MCF 10A (cell line): ENCODE data around the gene GBGT1. TPM values are rescaled to one million over a fixed set of nuclear protein-coding genes. Genes with fewer than 3 reads are reported as not detected.
"Not testable (repeated sequence)": the region's sequence is repeated elsewhere in the genome, so short reads cannot be mapped to it uniquely, and the experiment has no call there.

ENCODE experiments used
- BruUV-seq: library from RNA; stranded (reverse); fragments of 400-500 nt; replicated peaks from 2 replicates; lab custom pipeline; 2021; lab: Mats Ljungman, UMichigan
- CTCF ChIA-PET: fragments of 300-600 bp; sonication (Branson Sonifier 250); formaldehyde crosslinking; extraction: SDS; loops from one replicate; lab custom pipeline; 2021; ENCODE audit warnings: antibody characterized with exemption, inconsistent platforms; lab: Yijun Ruan, JAX
- POLR2A ChIA-PET: fragments of 300-600, 350-650 bp; sonication (Branson Sonifier 250); formaldehyde crosslinking; extraction: SDS; loops from one replicate; lab custom pipeline; 2020; ENCODE audit warnings: antibody characterized with exemption, inconsistent platforms; lab: Yijun Ruan, JAX
- DNase-seq: peaks from one replicate; pipeline ENCODE4 v3.0.0-alpha.2; 2018; ENCODE audit not compliant: unreplicated experiment
- H3K27ac Mint-ChIP-seq: one replicate; pipeline ENCODE4 v1.8.0; 2022; ENCODE audit warnings: mild to moderate bottlenecking, low read depth, mixed read lengths; ENCODE audit not compliant: unreplicated experiment
- H3K27me3 Mint-ChIP-seq: one replicate; pipeline ENCODE4 v1.8.0; 2022; ENCODE audit warnings: mixed read lengths; ENCODE audit not compliant: insufficient read depth, unreplicated experiment
- H3K36me3 Mint-ChIP-seq: one replicate; pipeline ENCODE4 v1.8.0; 2022; ENCODE audit warnings: mild to moderate bottlenecking, moderate library complexity, mixed read lengths; ENCODE audit not compliant: insufficient read depth, unreplicated experiment
- H3K4me1 Mint-ChIP-seq: one replicate; pipeline ENCODE4 v1.8.0; 2022; ENCODE audit warnings: mixed read lengths; ENCODE audit not compliant: insufficient read depth, unreplicated experiment
- H3K4me3 Mint-ChIP-seq: one replicate; pipeline ENCODE4 v1.8.0; 2022; ENCODE audit warnings: mild to moderate bottlenecking, moderate library complexity, mixed read lengths; ENCODE audit not compliant: unreplicated experiment
- H3K9me3 Mint-ChIP-seq: one replicate; pipeline ENCODE4 v1.8.0; 2022; ENCODE audit warnings: mixed read lengths; ENCODE audit not compliant: unreplicated experiment
- CTCF ChIP-seq: fragments of 200-600 bp; IDR thresholded peaks from one replicate; pipeline ENCODE4 v1.8.0; 2022; ENCODE audit warnings: antibody characterized with exemption, mild to moderate bottlenecking; ENCODE audit not compliant: unreplicated experiment
- intact Hi-C: fragments of 100-400 bp; cut with micrococcal nuclease; formaldehyde crosslinking; loops from 2 replicates; pipeline ENCODE4 v1.14.1; 2022
- total RNA-seq: library from RNA; stranded (reverse); gene quantifications from 2 replicates; pipeline ENCODE4 v1.2.3, GENCODE V29; 2022

GBGT1 gene
- total RNA-seq, 1 experiment from 2014 or later: not detected

GRCh38 chr9:133207540-133208170 lies 43.9 kb upstream of the GBGT1 start:
- CTCF ChIA-PET: interaction anchor here (1.0 to 1.1 kb wide), 3 partner anchors 10 to 122 kb away, joined by 3 read pairs; no protein-coding TSS in a partner anchor
- no peak for TF ChIP-seq CTCF
- no peak for DNase-seq
- intact Hi-C loops: no loop called here
- H3K36me3 Mint-ChIP-seq: peaks cover 6% of the 10 kb centered on the region
- no peak overlapping the region for H3K27ac Mint-ChIP-seq
- peaks cover 16% of the 10 kb centered on the region for H3K27me3 Mint-ChIP-seq
- H3K4me1 Mint-ChIP-seq: no peaks in the 10 kb centered on the region
- H3K4me3 Mint-ChIP-seq: no peak overlapping the region
- POLR2A ChIA-PET: interaction anchor here (0.7 kb wide), 2 partner anchors 45 to 85 kb away, joined by 3 to 4 read pairs; no protein-coding TSS in a partner anchor
- no peaks in the 10 kb centered on the region for H3K9me3 Mint-ChIP-seq
- no TSS peak for BruUV-seq

DNA sequence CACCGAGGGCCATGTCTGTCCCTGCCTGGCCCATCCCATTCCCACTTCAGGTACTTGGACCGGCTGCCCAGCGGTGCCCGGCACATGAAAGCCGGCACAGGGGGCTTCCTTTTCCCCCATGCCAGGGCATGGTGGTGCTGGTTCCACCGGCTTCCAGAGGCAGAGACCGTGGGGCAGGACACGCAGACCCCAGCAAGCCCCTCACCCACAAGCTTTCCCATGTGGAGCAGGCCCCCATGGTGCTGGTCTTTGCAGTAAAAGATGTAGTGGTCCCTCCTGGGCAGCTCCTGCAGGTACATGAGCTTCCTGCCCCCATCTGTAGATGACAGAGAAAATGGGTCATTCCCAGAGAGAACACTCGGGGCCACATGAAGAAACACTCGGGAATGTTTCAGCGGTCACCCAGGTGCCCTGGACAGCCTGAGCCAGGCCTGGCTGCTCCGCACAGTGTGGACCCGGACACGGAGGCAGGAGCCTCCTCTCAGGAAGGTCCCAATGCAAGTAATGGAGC lies 43.4 kb upstream of the GBGT1 start:
- BruUV-seq: no TSS peak
- TF ChIP-seq CTCF: no peak
- Mint-ChIP-seq H3K36me3 (peaks cover 6% of the 10 kb centered on the region), H3K27ac (no peak overlapping the region), H3K27me3 (peaks cover 15% of the 10 kb centered on the region), H3K4me1 (no peaks in the 10 kb centered on the region), H3K9me3 (no peaks in the 10 kb centered on the region), H3K4me3 (no peak overlapping the region)
- POLR2A ChIA-PET: no interaction called here
- intact Hi-C loops: no loop called here
- CTCF ChIA-PET: interaction anchor here (1.0 to 1.1 kb wide), 2 partner anchors 9 to 26 kb away, joined by 3 read pairs; no protein-coding TSS in a partner anchor
- DNase-seq: no peak

DNA sequence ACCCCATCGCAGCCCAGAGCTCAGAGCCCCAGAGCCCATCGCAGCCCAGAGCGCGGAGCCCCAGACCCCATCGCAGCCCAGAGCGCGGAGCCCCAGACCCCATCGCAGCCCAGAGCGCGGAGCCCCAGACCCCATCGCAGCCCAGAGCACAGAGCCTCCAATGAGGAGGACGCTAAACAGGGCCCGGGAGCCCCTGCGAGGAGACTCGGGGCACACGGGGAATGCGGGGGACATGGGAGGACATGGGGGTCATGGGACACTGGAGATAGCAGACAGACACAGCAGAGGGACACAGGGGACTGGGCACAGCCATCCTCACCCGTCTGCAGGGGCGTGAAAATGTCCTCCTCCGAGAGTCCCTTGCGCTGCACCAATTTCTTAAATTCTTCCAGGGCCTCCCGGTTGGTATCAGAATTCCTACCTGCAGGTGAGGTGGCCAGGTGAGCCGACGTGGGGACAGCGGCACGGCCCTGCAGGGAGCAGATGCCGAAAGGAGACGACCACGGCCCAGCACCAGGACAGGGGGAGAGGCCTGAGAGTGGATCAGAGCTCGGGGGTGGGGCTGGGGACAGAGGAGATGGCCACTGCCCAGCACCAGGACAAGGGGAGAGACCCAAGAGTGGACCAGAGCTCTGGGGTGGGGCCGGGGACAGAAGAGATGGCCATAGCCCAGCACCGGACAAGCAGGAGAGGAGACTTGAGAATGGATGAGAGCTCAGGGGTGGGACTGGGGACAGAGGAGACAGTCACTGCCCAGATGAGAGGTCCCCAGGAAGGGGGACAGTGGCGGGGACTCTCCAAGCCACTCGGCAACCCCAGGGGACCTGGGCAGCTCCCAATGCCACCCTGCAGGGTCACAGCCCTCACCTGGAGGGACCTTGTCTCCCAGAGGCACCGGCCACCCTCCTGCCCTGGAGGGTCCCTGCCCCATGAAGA lies 42.5 kb upstream of the GBGT1 start:
- no TSS peak for BruUV-seq
- peaks cover 6% of the 10 kb centered on the region for H3K36me3 Mint-ChIP-seq
- POLR2A ChIA-PET: no interaction called here
- H3K27me3 Mint-ChIP-seq: peaks cover 15% of the 10 kb centered on the region
- no peaks in the 10 kb centered on the region for H3K4me1 Mint-ChIP-seq
- DNase-seq: no peak
- no peak overlapping the region for H3K27ac Mint-ChIP-seq
- H3K9me3 Mint-ChIP-seq: no peaks in the 10 kb centered on the region
- intact Hi-C loops: no loop called here
- CTCF ChIA-PET: interaction anchor here (1.0 kb wide), 1 partner anchor 26 kb away, joined by 3 read pairs; no protein-coding TSS in a partner anchor
- TF ChIP-seq CTCF: no peak
- H3K4me3 Mint-ChIP-seq: no peak overlapping the region

GRCh38 chr9:133205481-133205887 lies 41.8 kb upstream of the GBGT1 start:
- H3K4me1 Mint-ChIP-seq, CTCF ChIA-PET, BruUV-seq, H3K27ac Mint-ChIP-seq, H3K9me3 Mint-ChIP-seq, H3K4me3 Mint-ChIP-seq, H3K36me3 Mint-ChIP-seq, intact Hi-C loops, DNase-seq: not testable (repeated sequence)
- H3K27me3 Mint-ChIP-seq: peaks cover 13% of the 10 kb centered on the region
- POLR2A ChIA-PET: interaction anchor here (0.6 kb wide), 1 partner anchor 73 kb away, joined by 3 read pairs; no protein-coding TSS in a partner anchor
